GM19238 (cell line): ENCODE results near the gene STAC3.

Source experiments
- DNase-seq: peaks from one replicate; pipeline ENCODE4 v3.0.0; 2011; ENCODE audit warnings: low spot score; ENCODE audit not compliant: insufficient read length

The STAC3 gene

GRCh38 chr12:57194253-57194652, 56.7 kb downstream of the STAC3 start:
- DNase-seq, result no peak

GRCh38 chr12:57193706-57194245, 57.2 kb downstream of the STAC3 start:
- DNase-seq, result no peak
